ENCODE data around the gene TMEM106C.

TMEM106C gene

DNA sequence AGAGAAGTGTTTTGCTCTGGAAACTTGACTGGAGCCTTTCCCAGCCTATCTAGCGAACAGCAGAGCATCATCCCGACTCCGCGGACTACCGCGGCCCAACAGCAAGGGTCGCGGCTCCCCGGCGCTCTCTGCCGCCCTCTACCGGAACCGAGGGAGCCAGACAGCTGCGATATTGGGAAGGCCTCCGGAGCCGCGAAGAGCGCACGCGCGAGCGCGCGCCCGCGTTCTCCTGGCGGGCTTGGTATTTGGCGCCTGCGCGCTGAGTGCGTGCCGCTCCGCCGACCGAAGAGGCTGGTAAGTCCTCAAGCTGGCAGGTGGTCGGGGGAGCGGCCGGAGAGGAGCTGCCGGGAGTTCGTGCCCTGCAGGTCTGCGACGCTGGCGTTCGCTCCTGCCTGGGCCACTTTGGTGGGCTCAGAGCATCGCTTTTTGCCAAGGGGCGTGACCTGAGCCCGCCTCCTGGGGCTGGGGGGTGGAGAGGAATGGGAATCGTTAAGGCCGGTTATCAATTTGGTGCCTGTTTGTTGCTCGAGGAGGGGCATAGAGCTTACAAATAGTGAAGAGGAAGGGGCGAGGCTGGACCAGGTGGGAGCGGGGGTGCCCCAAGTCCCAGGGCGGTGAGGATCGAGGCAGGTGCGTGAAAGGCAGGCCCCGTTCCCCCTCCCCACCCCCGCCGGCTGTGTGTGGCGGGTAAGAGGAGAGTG, at the start of gene TMEM106C:
TMEM106C (plus strand) TSS at position 257 of the 701 bp plus-strand sequence. CDS start 641 bp downstream, outside the sequence.
- DNase-seq (ENCODE audit: low spot score): peak; percentile 99

DNA sequence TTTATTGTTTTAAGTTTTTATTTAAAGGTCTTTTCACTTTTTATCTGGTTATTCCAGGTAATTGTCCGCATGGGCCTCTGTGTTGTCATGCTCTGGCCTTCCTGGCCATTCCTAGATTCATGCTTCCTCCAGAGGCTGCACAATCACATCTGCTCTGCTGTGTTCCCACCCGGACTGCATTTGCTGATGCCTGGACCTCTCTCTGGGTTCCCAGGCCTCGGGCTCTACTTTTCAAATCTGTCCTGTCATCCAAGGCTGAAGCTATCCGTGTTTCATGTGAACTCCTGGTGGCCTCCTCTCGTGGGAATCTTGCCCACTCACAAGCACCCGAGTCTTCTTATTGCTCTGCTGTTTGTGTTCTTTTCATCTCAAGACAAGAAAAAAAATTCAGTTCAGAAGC, 42.5 kb upstream of the TMEM106C start:
- DNase-seq (ENCODE audit: low spot score): no peak

GRCh38 chr12:47921907-47922306, 41.5 kb upstream of the TMEM106C start:
- DNase-seq (ENCODE audit: low spot score): no peak

DNA sequence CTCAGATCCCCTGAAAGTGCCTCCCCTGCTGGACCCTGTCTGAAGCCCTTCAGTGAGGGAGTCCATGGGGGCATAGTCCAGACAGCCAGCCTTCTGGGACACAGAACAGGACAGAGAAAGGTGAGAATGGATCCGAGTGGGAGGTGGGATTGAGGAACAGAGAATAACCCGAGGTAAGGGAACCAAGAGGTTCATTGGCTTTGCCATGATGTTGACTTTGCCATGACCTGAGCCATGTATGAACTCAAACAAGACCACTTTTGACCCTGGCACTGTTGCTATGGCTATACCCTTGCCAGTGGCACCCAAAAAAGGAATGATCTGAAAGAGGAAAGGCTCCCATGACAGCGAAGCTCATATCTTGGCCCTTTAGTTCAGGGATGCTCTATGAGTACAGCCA, 36.0 kb upstream of the TMEM106C start:
- no peak for DNase-seq (ENCODE audit: low spot score)

DNA sequence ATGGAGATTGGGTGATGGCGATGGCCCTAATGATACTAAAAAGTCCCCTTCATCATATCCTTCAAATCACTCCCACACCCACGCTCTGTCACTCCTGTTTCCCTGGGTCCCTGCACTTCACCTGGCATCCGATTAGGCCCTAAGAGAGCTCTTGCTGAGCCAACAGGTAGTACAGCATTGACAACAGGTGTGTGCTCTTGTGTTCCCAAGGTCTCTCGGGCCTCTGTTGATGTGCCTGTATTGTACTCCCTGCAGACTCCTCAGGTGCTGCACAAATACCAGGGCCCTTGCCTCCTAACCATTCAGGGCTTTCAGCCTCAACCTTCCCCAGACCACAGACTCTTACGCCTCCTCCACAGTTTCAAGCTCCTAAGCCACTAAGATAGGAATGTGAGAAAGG, 32.8 kb upstream of the TMEM106C start:
- no peak for DNase-seq (ENCODE audit: low spot score)

- DNase-seq (ENCODE audit: low spot score): no peak
These were observed 32.2 kb upstream of the TMEM106C start for GRCh38 chr12:47931187-47931586.

DNA sequence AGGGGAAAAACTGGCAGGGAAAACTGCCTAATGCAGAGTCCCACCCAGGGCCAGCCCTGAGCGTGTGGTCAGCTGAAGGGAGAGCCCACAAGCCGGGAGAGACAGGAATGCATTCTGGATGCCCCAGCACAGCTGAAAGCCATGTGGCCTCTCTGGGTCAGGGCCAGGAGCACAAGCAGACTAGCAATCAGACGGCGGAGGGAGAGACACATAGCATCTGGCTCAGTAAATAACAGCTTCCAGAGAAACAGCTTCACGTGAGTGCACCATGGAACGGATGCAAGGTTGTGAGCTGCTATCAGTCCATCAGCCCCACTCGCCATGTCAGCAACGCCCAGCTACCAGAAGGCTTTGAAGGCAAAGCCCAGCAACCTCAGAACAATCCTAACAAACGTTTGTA, 28.2 kb upstream of the TMEM106C start:
- no peak for DNase-seq (ENCODE audit: low spot score)

DNA sequence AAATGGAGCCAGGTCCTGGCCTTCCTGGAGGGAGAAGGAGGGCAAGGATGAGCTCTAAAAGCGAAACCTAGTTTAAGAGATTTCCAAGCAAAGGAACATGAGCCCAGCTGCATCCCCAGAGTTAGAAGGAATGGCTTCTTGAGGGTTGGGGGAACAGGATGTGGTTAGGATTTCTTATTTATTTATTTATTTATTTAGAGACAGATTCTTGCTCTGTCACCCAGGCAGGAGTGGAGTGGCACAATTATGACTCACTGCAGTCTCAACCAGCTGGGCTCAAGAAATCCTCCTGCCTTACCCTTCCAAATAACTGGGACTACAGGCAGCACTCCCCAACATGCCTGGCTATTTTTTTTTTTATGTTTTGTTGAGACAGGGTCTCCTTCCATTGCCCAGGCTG, 25.3 kb upstream of the TMEM106C start:
- no peak for DNase-seq (ENCODE audit: low spot score)

GRCh38 chr12:47938594-47938993, 24.8 kb upstream of the TMEM106C start:
- no peak for DNase-seq (ENCODE audit: low spot score)

DNA sequence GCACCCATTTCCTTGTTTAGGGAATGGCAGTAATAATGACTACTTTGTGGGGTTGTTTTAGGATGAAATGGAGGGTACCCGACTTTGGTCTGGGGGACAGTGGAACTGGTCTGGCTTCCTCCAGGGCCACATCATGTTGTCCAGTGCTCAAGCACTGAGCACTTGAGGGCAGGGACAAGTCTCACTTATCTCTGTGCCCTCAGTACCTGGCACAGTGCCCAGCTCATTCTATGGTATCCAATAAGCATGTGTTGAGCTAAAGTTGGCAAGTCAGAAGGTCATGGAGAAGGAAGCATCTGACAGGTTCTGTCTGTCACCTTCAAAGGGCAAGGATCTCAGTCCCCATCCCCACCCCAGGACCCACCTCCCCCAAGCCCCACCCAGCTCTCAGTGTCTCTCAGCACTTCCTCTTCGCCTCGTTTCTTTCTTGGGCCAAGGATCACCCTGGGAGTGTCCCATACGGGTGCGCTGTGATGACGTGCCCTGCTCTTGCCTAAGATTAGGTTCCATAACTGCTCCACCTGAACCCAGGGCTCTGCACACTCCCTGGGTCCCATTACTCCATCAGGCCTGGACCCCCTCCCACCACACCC, 24.3 kb upstream of the TMEM106C start:
- DNase-seq (ENCODE audit: low spot score): no peak

DNA sequence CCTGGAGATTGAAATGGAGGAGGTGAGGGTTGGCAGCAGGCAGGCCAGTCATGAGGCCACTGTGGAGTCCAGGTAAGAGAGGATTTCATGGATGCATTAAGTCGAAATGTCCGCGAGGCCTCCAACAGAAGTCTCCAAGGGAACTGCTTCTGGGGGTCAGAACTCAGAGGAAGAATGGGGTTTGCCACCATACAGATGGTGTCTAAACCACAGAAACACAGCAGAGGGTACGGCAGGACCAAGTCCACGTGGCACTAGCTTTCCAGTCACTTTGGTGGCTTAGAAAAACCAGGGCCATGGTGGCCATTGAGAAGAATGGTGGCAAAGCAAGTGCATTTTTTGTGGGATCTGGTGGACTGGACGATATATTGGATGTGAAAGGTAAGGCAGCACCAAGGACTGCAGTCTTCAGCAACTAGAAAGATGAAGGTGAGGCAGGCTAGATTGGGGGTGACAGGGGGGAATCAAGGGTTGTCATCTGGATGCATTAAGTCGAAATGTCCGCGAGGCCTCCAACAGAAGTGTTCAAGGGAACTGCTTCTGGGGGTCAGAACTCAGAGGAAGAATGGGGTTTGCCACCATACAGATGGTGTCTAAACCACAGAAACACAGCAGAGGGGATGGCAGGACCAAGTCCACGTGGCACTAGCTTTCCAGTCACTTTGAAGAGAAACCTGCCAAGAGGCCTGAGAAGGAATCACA, 22.5 kb upstream of the TMEM106C start:
- DNase-seq (ENCODE audit: low spot score): no peak

GRCh38 chr12:47941475-47941780, 22.0 kb upstream of the TMEM106C start:
- DNase-seq (ENCODE audit: low spot score): no peak

GRCh38 chr12:47941871-47942613, 21.4 kb upstream of the TMEM106C start:
- DNase-seq (ENCODE audit: low spot score): peak; percentile 76

DNA sequence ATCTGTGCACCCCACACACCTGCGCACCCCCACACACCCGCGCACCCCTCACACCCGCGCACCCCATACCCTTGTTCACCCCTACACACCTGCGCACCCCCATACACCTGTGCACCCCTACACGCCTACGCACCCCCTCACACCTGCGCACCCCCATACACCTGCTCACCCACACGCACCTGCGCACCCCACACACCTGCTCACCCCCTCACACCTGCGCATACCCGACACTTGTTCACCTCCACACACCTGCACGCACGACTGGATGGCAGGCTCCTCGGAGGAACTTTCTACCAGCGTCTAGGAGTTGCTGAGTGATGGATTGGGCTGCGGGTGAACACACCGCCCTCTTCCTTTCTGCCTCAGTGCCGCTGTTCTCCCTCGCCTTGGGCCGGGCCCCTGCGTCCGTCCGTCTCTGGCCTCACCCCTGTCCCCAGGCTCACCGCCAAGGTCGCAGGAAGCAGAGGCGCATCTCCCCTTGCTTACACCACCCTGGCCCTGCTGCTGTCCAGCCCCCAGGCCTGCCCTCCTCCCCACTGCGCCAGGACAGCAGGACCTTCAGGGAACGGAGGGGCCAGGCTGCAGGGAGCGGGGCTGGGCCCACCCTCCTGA, 20.7 kb upstream of the TMEM106C start:
- no peak for DNase-seq (ENCODE audit: low spot score)

DNA sequence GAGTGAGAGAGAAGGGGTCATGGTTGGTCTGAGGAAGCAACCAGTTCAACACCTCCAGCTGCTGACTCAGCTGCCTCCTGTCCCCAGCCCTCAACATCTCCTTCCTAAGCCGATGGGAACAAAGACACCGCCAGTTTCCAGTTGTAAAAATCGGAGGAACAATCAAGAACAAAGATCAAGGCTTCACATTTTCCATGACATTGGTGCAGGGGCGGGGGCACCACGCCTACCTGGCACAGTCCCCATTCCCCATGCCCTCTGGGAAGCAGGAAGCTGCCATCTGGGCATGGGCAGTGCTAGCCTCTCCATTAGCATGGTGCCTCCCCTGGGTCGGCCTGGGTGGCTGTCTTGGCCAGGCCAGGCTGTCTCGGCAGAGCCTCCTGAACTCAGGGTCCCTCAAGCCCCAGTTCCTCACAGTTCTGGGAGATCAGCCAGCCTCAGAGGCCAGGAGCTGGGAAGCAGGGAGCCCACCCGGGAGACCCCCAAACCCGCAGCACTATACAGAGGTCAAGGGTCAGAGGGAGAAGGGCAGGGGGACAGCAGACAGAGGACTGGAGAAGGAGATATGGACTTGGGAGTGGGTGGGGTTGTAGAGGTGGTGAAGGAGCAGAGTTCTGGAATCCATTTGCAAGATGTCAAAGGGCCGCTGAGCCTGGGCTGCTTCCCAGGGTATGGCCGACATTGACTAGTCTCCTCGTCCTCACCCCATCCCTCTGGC, 19.6 kb upstream of the TMEM106C start:
- DNase-seq (ENCODE audit: low spot score): no peak

- no peak for DNase-seq (ENCODE audit: low spot score)
These were observed 18.6 kb upstream of the TMEM106C start for GRCh38 chr12:47944685-47945340.

DNA sequence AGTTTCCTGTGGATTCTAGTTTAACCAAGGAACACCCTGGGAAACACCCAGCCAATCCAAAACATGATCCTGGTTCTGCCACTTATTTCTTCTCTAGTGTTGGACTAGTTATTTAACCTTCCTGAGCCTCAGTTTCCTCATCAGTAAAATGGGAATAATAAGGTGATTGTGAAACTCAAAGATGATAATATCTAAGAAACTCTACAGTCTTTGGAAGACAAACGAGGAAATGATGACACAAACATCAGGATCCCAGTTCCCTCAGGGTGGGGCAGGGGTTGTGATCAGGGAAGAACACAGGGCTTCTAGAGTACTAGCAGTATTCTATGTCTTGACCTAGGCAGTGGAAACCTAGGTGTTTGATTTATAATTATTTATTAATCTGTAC, 18.1 kb upstream of the TMEM106C start:
- no peak for DNase-seq (ENCODE audit: low spot score)

GRCh38 chr12:47946413-47947323, 16.7 kb upstream of the TMEM106C start:
- DNase-seq (ENCODE audit: low spot score): no peak

- DNase-seq (ENCODE audit: low spot score): no peak
These were observed 16.1 kb upstream of the TMEM106C start for GRCh38 chr12:47947341-47947740.

All from D341Med (cell line).